K562 (cell line): ENCODE results near the gene GIT2. TPM values are rescaled to one million over a fixed set of nuclear protein-coding genes. Genes with fewer than 3 reads are reported as not detected.

Source experiments
- ATAC-seq: fragments of 200-7000 bp; cut with Tn5 transposase; 3 replicates; pipeline ENCODE4 v1.9.1; 2020; ENCODE audit warnings: moderate library complexity
- BruUV-seq: library from RNA; stranded (reverse); fragments of 400-500 nt; replicated peaks from 2 replicates; lab custom pipeline; 2021; lab: Mats Ljungman, UMichigan
- CTCF ChIA-PET: fragments of 300-600 bp; formaldehyde crosslinking; extraction: SDS; loops from one replicate; lab custom pipeline; 2021; ENCODE audit warnings: low intra/inter-chr PET ratio; lab: Yijun Ruan, JAX
- POLR2A ChIA-PET: fragments of 300-600, 350-650 bp; sonication (Branson Sonifier 250); formaldehyde crosslinking; extraction: SDS; loops from one replicate; lab custom pipeline; 2021; ENCODE audit warnings: antibody characterized with exemption, inconsistent platforms; lab: Yijun Ruan, JAX
- DNase-seq, 4 experiments: peaks; one replicate each; pipeline versions ENCODE4 v3.0.0 to v3.0.0-alpha.2; 2011 to 2018; ENCODE audit warnings: low spot score in 3 of 4, mixed read lengths in 3 of 4; ENCODE audit errors: extremely low read depth in 1 of 4
- FAIRE-seq: peaks from 2 replicates; lab custom pipeline; 2011; peaks lifted over from hg19 to GRCh38; lab: Jason Lieb, UNC
- H2AFZ ChIP-seq: 2 replicates; pipeline ENCODE4 v1.6.0; 2011; ENCODE audit warnings: low read depth, low read length, control low read depth, inconsistent platforms
- H3K27ac ChIP-seq: fragments of 200-600 bp; 3 replicates; pipeline ENCODE4 v1.8.0; 2011; ENCODE audit warnings: low read depth, mild to moderate bottlenecking, control low read depth, inconsistent platforms, low read length, moderate library complexity, mixed read lengths; ENCODE audit errors: extremely low read depth
- H3K27me3 ChIP-seq, 2 experiments: fragments of 300-600 bp in 1 of 2; 2 replicates in 1 of 2; 3 replicates in 1 of 2; pipeline versions ENCODE4 v1.6.0 to v1.8.0; 2011; ENCODE audit warnings: inconsistent platforms in 2 of 2, low read length in 2 of 2, mild to moderate bottlenecking in 1 of 2, mixed read lengths in 1 of 2, moderate library complexity in 1 of 2; ENCODE audit not compliant: control insufficient read depth in 2 of 2, insufficient read depth in 2 of 2
- H3K36me3 ChIP-seq: fragments of 300-600 bp; 3 replicates; pipeline ENCODE4 v1.8.0; 2011; ENCODE audit warnings: mild to moderate bottlenecking, low read length, inconsistent platforms; ENCODE audit not compliant: control insufficient read depth, insufficient read depth
- H3K4me1 ChIP-seq, 2 experiments: fragments of 200-600 bp in 1 of 2; replicated peaks in 1 of 2; 2 replicates in 1 of 2; 3 replicates in 1 of 2; pipeline versions ENCODE4 v1.5.1 to v1.8.0; 2011; ENCODE audit warnings: inconsistent platforms in 2 of 2, low read length in 2 of 2, mild to moderate bottlenecking in 1 of 2, mixed read lengths in 1 of 2, moderate library complexity in 1 of 2; ENCODE audit not compliant: control insufficient read depth in 2 of 2, insufficient read depth in 2 of 2
- H3K4me2 ChIP-seq: 2 replicates; pipeline ENCODE4 v1.6.1; 2011; ENCODE audit warnings: low read length, control low read depth, inconsistent platforms, mixed read lengths; ENCODE audit not compliant: insufficient read depth
- H3K4me3 ChIP-seq: fragments of 200-600 bp; sonication (generic), shearing (Covaris generic); 2 replicates; pipeline ENCODE4 v1.5.1; 2016; ENCODE audit warnings: control low read depth, inconsistent platforms
- H3K79me2 ChIP-seq: fragments of 200-600 bp; 3 replicates; pipeline ENCODE4 v1.8.0; 2011; ENCODE audit warnings: low read length, inconsistent platforms; ENCODE audit not compliant: control insufficient read depth, insufficient read depth
- H3K9ac ChIP-seq, 2 experiments: 2 replicates each; pipeline versions ENCODE4 v1.6.0 to v1.6.1; 2011; ENCODE audit warnings: low read depth in 2 of 2, low read length in 2 of 2, control low read depth in 1 of 2, inconsistent platforms in 1 of 2, mild to moderate bottlenecking in 1 of 2, mixed read lengths in 1 of 2; ENCODE audit not compliant: insufficient read depth in 1 of 2
- H3K9me1 ChIP-seq: one replicate; pipeline ENCODE4 v1.6.0; 2011; ENCODE audit warnings: inconsistent platforms, mild to moderate bottlenecking, low read length, moderate library complexity; ENCODE audit not compliant: control insufficient read depth, insufficient read depth
- H3K9me3 ChIP-seq: replicated peaks from 2 replicates; pipeline ENCODE4 v1.5.1; 2011; ENCODE audit warnings: low read depth, low read length, inconsistent platforms; ENCODE audit not compliant: control insufficient read depth, insufficient read depth
- H4K20me1 ChIP-seq: replicated peaks from 2 replicates; pipeline ENCODE4 v1.6.1; 2011; ENCODE audit warnings: low read length, inconsistent platforms, mixed read lengths; ENCODE audit not compliant: control insufficient read depth, insufficient read depth
- CREBBP ChIP-seq: IDR thresholded peaks from one replicate; pipeline ENCODE4 v1.6.1; 2012; ENCODE audit warnings: low read depth, mild to moderate bottlenecking, control low read depth, inconsistent platforms, low read length
- DMBX1 ChIP-seq: fragments of 250-450 bp; sonication (Bioruptor Pico); IDR thresholded peaks from 2 replicates; pipeline ENCODE4 v1.8.0; 2022; ENCODE audit warnings: inconsistent platforms, mild to moderate bottlenecking, moderate library complexity, borderline replicate concordance
- KLF13 ChIP-seq: fragments of 450-650 bp; IDR thresholded peaks from 2 replicates; pipeline ENCODE4 v1.6.1; 2016; ENCODE audit warnings: missing genetic modification characterization, low read depth, mild to moderate bottlenecking, missing compliant biosample characterization, moderate library complexity, borderline replicate concordance
- MTA2 ChIP-seq: fragments of 450-650 bp; IDR thresholded peaks from 2 replicates; pipeline ENCODE4 v1.6.1; 2016; ENCODE audit warnings: low read depth
- NBN ChIP-seq: fragments of 450-650 bp; IDR thresholded peaks from 2 replicates; pipeline ENCODE4 v1.6.1; 2016; ENCODE audit warnings: low read depth, mild to moderate bottlenecking
- NR2C1 ChIP-seq, 2 experiments: fragments of 450-650 bp; IDR thresholded peaks; 2 replicates each; pipeline ENCODE4 v1.6.1; 2017; ENCODE audit warnings: mild to moderate bottlenecking in 2 of 2, antibody characterized with exemption in 1 of 2, inconsistent platforms in 1 of 2, missing compliant biosample characterization in 1 of 2, missing genetic modification characterization in 1 of 2
- SRSF1 ChIP-seq: fragments of 200-400 bp; formaldehyde crosslinking; IDR thresholded peaks from 2 replicates; pipeline ENCODE4 v1.6.1; 2017; ENCODE audit warnings: mild to moderate bottlenecking, low read depth, low read length, moderate library complexity
- SRSF9 ChIP-seq: fragments of 200-400 bp; formaldehyde crosslinking; IDR thresholded peaks from 2 replicates; pipeline ENCODE4 v1.6.1; 2017; ENCODE audit warnings: low read depth, low read length, borderline replicate concordance
- ZFP36 ChIP-seq: fragments of 150-350 bp; IDR thresholded peaks from 2 replicates; pipeline ENCODE4 v1.6.1; 2018; ENCODE audit warnings: low read length, low read depth; ENCODE audit not compliant: partially characterized antibody
- ZNF197 ChIP-seq: fragments of 200-800 bp; sonication (Bioruptor generic); IDR thresholded peaks from 2 replicates; pipeline ENCODE4 v1.6.1; 2016; ENCODE audit warnings: low read depth, missing genetic modification characterization, missing compliant biosample characterization
- ZNF212 ChIP-seq: fragments of 450-650 bp; formaldehyde crosslinking; IDR thresholded peaks from 2 replicates; pipeline ENCODE4 v1.4.0; 2020; ENCODE audit warnings: mild to moderate bottlenecking
- ZNF347 ChIP-seq: fragments of 450-650 bp; formaldehyde crosslinking; IDR thresholded peaks from 2 replicates; pipeline ENCODE4 v1.4.0; 2020; ENCODE audit warnings: low read depth, mild to moderate bottlenecking, moderate library complexity
- WGBS: fragments of 100-300 bp; shearing (Covaris generic); methylation state at CpG from one replicate; pipeline ENCODE4 v1.1.6; 2016; ENCODE audit warnings: low coverage, mixed read lengths; ENCODE audit not compliant: insufficient coverage; ENCODE audit errors: missing lambda C conversion rate; 5-methylcytosine and 5-hydroxymethylcytosine counted together
- in situ Hi-C: fragments of 300-500 bp; cut with MboI; formaldehyde crosslinking; loops from 4 replicates; pipeline ENCODE4 v1.15.0; 2018; ENCODE audit warnings: inconsistent platforms, mixed read lengths
- intact Hi-C: fragments of 100-400 bp; cut with micrococcal nuclease; formaldehyde crosslinking; loops from 2 replicates; pipeline ENCODE4 v1.14.2; 2022
- polyA plus RNA-seq, 8 experiments: library from polyadenylated mRNA; depleted of rRNA in 4 of 8; stranded (reverse) in 5 of 8; unstranded in 3 of 8; fragments of >200 nt; fragmentation: Nextera tagmentation in 2 of 8; fragmentation: Illumina TruSeq in 1 of 8; extraction: Ambion mirVana in 2 of 8; extraction: Trizol in 1 of 8; gene quantifications; 2 replicates each; pipeline versions ENCODE4 v1.2.1 to v1.2.3, GENCODE V29; 2011 to 2014; ENCODE audit warnings: inconsistent platforms in 1 of 8, missing spikeins in 1 of 8
- total RNA-seq, 7 experiments: library from RNA; depleted of rRNA in 6 of 7; stranded (reverse); fragments of >200 nt in 6 of 7; fragmentation: Illumina TruSeq in 2 of 7; extraction: Trizol in 2 of 7; gene quantifications; 2 replicates each; pipeline versions ENCODE4 v1.2.1 to v1.2.3, GENCODE V29; 2011 to 2021; ENCODE audit warnings: low replicate concordance in 1 of 7
- TF ChIP-seq, protein P1 (sequence below), 2 experiments: fragments of 450-650 bp in 1 of 2; sonication (generic) in 1 of 2; formaldehyde crosslinking in 1 of 2; IDR thresholded peaks in 1 of 2; conservative IDR thresholded peaks in 1 of 2; 2 replicates each; pipeline versions ENCODE4 v1.6.1 to v1.8.1; 2016 to 2023; ENCODE audit warnings: mild to moderate bottlenecking in 2 of 2, moderate library complexity in 2 of 2, inconsistent platforms in 1 of 2, missing genetic modification reagents in 1 of 2
- TF ChIP-seq, protein P2 (sequence below): fragments of 250-450 bp; sonication (Bioruptor Pico); IDR thresholded peaks from 2 replicates; pipeline ENCODE4 v1.4.0; 2020; ENCODE audit warnings: borderline replicate concordance

GIT2 gene
- total and polyA plus RNA-seq, 9 of the 15 experiments (the other 6 are each of a cell fraction or from before 2014, with no cell fraction given), result 4.0 to 30.4 (median 23.5) TPM

DNA sequence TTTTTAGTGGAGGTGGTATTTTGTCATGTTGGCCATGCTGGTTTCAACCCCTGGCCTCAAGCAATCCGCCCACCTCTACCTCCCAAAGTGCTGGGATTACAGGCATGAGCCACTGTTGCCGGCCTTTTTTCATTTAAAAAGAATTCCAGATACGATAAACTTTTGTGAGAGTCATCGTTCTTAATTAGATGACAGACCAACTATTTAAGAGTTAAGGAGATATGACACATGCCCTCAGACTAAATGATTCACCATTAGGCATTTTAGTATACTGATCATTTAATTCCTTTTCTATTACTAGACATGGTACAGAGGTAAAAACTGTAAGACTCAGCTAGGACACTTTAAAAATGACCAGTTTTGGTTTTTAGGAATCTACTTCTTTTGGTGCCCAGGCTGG lies 5.4 kb upstream of the GIT2 start:
- no peak overlapping the region for H3K4me2 ChIP-seq
- FAIRE-seq (no peak), DNase-seq (no peak), ATAC-seq (no peak)
- no peaks in the 10 kb centered on the region for H3K9me1 ChIP-seq
- no peak overlapping the region for H3K9ac ChIP-seq
- H3K79me2 ChIP-seq, result peaks cover 23% of the 10 kb centered on the region
- no peaks in the 10 kb centered on the region for H3K9me3 ChIP-seq
- H4K20me1 ChIP-seq, result no peaks in the 10 kb centered on the region
- no peak overlapping the region for H3K27ac ChIP-seq
- no peak overlapping the region for H3K4me3 ChIP-seq
- no peaks in the 10 kb centered on the region for H3K27me3 ChIP-seq
- ChIA-PET CTCF (no interaction called here), POLR2A (interaction anchor here (0.6 to 1.3 kb wide), 2 partner anchors 21 to 256 kb away, joined by 3 read pairs; no protein-coding TSS in a partner anchor)
- intact Hi-C loops (no loop called here), in situ Hi-C loops (no loop called here)
- no TSS peak for BruUV-seq
- no peak overlapping the region for H2AFZ ChIP-seq
- TF ChIP-seq ZNF212, result no peak
- no peak for TF ChIP-seq ZNF197 (CRISPR knock-in tag)
- no peak for TF ChIP-seq ZNF347 (CRISPR knock-in tag)
- no peak for TF ChIP-seq SRSF1
- TF ChIP-seq DMBX1 (CRISPR knock-in tag), result no peak
- no peak for TF ChIP-seq CREBBP
- TF ChIP-seq, protein P1, sequence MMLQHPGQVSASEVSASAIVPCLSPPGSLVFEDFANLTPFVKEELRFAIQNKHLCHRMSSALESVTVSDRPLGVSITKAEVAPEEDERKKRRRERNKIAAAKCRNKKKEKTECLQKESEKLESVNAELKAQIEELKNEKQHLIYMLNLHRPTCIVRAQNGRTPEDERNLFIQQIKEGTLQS (IDR thresholded peaks at IDR 0.05), result no peak
- TF ChIP-seq, protein P1 (CRISPR knock-in tag; conservative IDR thresholded peaks at IDR 0.05), result no peak
- TF ChIP-seq MTA2, result no peak
- no peak for TF ChIP-seq NBN
- no peak for TF ChIP-seq NR2C1 (IDR thresholded peaks at IDR 0.05)
- TF ChIP-seq NR2C1 (tag; IDR thresholded peaks at IDR 0.05), result no peak
- TF ChIP-seq KLF13 (tag), result no peak
- TF ChIP-seq, protein P2, sequence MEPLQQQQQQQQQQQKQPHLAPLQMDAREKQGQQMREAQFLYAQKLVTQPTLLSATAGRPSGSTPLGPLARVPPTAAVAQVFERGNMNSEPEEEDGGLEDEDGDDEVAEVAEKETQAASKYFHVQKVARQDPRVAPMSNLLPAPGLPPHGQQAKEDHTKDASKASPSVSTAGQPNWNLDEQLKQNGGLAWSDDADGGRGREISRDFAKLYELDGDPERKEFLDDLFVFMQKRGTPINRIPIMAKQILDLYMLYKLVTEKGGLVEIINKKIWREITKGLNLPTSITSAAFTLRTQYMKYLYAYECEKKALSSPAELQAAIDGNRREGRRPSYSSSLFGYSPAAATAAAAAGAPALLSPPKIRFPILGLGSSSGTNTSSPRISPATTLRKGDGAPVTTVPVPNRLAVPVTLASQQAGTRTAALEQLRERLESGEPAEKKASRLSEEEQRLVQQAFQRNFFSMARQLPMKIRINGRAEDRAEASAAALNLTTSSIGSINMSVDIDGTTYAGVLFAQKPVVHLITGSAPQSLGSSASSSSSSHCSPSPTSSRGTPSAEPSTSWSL (CRISPR knock-in tag), result no peak
- TF ChIP-seq ZFP36, result no peak
- no peak for TF ChIP-seq SRSF9
- H3K36me3 ChIP-seq, result peaks cover 8% of the 10 kb centered on the region
- WGBS, result 86% methylated on average over 4 of the region's 4 CpGs
- H3K4me1 ChIP-seq, result peaks cover 15 to 18% of the 10 kb centered on the region in 2 experiments
